Posterior cingulate gyrus (tissue), 11 donors: ENCODE results near the gene SHROOM2.

ENCODE experiments used
- DNase-seq, 10 donors: peaks; one replicate each; pipeline versions ENCODE4 v3.0.0 to v3.0.0-alpha.2; 2020 to 2021; ENCODE audit warnings: mixed read lengths in 3 of 10
- intact Hi-C: fragments of 100-400 bp; cut with DNase I; formaldehyde crosslinking; loops from one replicate; pipeline ENCODE4 v1.15.1; 2023

SHROOM2 gene

DNA sequence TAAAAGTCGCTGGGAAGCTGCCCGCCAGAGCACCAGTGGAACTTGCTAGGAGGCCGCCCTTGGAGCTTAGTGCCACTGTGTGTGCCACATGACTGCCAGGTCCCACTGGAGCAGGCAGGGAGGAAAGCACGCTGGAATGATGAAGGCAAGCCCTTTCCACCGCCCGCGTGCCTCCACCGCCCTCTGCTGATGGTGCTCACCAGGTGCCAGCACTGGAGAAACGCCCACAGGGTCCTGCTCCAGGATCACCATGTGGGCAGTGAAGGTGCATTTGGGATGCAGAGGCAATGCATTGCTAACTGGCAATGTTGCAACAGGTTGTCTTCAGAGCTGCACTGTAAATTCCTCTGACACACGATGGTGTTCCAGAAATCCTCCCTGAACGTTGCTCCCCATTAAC, 76.3 kb downstream of the SHROOM2 start:
- DNase-seq: no peak

DNA sequence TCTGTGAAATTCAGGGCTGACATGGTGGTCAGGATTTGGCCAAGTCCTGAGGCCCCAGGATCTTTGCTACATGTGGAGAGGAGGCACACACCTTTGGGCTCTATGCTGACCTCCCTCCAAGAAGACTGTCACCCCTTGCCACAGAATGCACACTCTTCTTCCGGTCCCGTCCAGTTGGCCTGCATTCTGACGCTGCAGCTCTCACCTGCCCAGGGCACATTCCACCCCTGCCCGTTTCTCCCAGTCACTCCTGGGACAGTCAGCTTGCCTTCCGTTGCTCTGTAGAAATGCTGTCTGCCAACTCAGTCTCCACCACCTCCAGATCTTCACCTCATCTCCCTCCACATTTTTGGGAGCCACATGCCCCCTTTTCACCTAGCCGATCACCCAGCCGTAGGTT, 76.7 kb downstream of the SHROOM2 start:
- intact Hi-C loops: no loop called here
- DNase-seq: no peak

More for the DNA sequence above, 76.3 kb downstream of the SHROOM2 start:
- intact Hi-C loops: no loop called here

DNA sequence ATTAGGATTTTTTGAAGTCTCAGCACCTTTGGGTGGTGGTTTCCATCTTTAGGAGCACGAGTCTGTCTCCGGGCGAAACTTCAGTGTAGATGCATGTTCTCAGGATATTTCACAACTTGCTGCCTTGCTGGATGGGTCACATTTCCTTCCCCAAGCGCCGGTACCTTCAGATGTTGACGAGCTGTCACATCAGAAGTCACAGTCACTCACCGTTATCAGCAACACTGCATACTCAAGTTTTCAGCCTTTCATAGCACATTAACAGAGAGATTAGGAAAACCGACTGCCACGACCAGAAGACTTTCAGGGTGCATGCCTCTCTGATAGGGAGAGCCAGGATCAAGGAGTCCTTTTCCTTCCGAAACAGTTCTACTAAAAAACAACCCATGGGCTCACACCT, 77.8 kb downstream of the SHROOM2 start:
- DNase-seq: no peak
- intact Hi-C loops: no loop called here

DNA sequence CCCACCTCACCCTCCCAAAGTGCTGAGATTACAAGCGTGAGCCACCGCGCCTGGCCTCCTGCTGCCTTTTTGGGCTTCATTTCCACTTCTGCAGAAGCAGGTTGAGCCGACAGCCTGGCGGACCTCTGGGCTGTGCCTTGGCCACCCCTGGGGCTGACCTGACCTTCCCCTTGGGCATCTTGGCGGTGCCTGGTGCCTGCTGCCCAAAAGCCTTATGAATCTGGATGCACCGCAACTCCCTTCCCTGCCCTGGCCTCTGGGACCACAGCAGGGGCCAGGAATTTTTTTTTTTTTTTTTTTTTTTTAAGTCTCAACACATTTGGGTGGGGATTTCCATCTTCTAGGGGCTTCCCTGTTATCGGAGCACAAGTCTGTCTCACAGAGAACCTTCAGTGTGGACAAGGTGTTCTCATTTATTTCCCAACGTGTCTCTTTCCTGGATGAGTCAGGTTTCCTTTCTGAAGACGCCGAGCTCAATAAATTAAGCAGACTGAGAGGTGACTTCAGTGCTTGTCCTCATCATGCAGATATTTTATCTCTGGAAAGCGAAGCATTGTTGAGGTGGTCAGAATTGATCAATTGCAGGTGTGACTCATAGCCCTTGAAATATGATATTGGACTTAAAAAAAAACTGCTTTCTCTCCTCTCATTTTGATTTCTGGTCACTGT, 79.7 kb downstream of the SHROOM2 start:
- intact Hi-C loops: no loop called here
- DNase-seq: no peak

DNA sequence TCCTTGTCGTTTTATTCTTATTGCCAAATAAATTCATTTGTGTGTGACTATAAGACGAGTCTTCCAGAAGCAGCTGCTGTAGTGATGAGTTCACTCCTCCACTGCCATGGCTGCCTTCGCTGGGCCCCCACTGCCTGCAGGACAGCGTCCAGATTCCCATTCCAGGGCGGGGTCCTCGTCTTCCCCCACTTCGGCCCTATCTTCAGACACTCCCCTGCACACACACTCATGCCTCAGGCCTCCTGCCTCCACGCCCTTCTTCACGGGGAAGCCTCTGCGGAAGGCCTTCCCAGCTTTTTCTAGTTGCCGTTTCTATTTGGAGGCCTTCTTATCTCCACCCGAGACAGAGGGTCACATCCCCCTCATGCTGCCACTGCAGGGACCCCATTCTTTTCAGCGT, 80.4 kb downstream of the SHROOM2 start:
- intact Hi-C loops: no loop called here
- DNase-seq: no peak

DNA sequence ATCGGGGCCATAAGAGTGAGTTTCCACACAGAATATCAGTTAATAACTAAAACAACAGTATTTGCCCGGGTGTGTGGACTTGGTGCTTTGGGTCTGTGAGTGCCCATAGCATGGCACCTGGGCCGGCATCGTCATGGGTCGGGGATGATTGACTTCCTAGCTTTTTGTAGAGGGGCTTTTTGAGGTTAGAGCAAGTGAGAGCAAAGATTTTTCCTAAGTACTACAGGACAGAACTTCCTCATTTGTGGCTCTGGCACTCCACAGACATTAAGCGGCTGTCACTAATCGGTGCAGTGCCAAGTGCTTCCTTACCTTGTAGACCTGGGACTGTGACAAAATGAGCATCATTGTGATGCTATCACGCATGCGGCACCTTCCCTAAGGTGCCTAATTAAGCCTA, 81.0 kb downstream of the SHROOM2 start:
- intact Hi-C loops: no loop called here
- no peak for DNase-seq

DNA sequence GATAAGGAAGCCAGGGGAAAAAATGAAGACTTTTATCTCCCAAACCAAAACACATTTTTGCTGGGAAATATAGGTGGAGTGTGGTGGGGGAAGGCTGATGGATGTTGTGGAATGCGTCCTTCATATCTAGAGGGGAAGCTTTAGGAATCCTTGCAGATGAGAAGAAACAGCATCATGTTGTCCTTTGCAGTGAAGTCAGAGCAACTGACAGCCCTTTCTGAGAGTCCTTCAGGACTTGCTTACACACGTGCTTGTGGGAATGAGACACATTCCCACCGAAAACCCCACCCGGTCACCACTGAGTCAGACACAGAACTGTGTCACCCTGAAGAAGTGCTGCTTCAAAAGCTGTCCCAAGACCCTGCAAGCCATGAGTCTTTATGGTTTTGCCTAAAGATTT, 81.5 kb downstream of the SHROOM2 start:
- DNase-seq: no peak
- intact Hi-C loops: no loop called here

DNA sequence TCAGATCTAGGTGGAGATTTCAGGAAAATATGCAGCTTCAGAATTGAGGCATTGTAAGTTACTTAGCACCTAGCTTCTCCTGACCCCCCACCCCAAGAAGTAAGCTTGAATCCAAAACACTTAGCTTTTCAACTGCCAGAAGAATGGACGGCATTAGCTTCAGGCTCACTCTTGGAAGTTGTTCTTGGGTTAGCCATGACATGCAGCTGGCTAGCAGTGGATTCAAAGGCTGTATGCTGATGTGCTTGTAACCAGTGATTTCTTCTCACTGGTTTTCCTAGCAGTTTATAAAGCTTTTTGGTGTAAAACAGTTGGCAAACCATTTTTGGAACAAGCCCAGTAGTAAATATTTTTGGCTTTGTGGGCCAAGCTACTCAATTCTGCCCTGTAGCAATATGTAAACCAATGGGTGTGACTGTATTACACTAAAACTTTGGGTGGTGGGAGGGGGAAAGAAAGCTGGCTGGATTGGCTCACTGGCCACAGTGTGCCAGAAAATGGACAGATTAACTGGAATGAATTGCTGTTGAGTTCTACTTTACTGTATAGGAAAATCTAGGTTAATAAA, 85.6 kb downstream of the SHROOM2 start:
- intact Hi-C loops: loop anchor here (10.0 kb wide), 1 partner anchor 243 kb away; no protein-coding TSS in a partner anchor
- DNase-seq: no peak

DNA sequence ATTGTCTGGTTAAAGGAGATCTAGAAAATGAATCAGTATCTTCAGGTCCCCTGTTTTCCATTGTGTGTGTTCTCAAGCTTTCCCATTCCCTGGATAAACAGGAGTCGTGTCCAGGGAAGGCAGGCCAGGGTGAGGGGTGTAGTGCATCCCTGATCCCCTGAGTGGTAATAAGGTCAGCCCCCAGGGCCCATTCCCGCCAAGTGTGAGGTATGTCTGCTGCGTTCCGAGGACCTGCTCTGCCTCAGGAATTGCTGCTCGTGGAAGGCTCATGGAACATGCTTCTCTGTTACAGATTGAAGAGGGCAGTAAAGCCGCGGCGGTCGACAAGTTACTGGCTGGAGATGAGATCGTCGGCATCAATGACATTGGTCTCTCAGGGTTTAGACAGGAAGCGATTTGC, 87.1 kb downstream of the SHROOM2 start:
- DNase-seq: no peak
- intact Hi-C loops: loop anchor here (10.0 kb wide), 1 partner anchor 241 kb away; no protein-coding TSS in a partner anchor

DNA sequence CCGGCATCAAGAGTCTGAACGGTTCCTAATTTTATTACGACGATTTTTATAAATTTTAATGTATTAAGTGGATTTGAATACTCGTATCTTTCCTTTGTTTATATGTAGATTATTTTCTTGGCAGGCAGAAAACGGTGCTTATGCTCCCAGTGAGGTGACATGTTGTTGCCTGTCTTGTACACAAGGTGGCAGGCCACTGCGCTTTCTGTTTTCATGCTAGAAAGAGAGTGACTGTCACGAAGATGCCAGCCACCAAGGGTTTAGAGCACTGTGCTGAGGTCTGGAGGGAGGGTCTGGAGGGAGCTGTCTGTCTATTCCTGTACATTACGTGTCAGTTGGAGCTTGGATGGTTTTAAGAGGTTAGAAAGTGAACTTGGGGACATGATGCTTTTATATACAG, 87.7 kb downstream of the SHROOM2 start:
- DNase-seq: peak in 6 of 10 donors; percentile 38 to 91 (median 48)
- intact Hi-C loops: loop anchor here (10.0 kb wide), 1 partner anchor 241 kb away; no protein-coding TSS in a partner anchor

DNA sequence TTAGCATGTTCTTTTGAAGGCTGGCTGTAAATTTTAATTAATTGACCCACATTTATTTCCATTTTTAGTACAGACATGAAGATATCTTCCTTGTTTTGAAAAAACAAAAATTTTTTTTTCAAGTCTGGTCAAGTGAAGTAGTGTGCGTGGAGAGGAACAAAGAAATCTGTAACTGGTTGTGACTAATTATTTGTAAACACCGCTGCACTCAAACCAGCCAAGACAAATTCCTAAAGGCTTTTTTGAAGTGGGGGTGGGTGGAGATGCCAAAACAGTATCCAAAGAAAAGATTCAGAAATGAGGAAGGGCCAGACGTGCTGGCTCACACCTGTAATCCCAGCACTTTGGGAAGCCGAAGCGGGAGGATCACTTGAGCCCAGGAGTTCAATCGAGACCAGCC, 88.3 kb downstream of the SHROOM2 start:
- intact Hi-C loops: loop anchor here (10.0 kb wide), 1 partner anchor 240 kb away; no protein-coding TSS in a partner anchor
- DNase-seq: no peak

DNA sequence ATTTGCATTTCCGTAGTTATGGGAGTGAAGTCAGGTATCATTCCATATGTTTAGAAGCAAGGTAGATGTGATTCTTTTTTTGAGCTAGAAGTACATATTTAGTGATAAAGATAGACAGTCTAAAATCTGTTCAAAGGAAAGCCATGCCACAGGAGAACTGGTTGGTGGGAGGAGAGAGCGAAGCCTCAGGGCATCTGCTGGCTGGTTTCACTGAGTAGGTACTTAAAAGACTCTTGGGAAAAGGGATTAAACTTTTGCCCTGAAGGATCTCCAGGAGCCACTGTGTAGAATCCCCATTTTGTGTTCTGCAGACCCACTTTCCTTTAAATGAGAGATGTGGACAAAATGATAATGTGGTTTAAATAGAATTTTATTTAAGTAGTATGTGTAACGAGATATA, 89.6 kb downstream of the SHROOM2 start:
- DNase-seq: no peak
- intact Hi-C loops: loop anchor here (10.0 kb wide), 1 partner anchor 239 kb away; no protein-coding TSS in a partner anchor

DNA sequence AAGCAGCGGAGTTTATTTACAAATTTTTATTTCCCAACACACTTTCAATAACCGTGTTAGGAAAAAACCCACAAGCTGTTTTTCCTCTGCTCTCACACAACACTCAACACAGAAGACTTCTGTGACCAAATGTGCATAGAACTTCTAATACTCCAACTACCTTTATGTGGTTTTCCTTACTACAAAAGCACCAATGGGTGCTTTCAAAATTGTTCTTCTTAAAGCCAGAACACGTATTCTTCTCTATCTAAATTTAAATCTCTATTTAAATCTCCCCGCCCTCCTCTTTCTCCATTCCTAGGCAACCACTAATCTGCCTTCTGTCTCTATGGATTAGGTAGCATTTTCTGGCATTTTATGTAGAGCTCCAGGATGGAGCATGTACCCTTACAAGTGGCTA, 90.0 kb downstream of the SHROOM2 start:
- intact Hi-C loops: loop anchor here (10.0 kb wide), 1 partner anchor 239 kb away; no protein-coding TSS in a partner anchor
- no peak for DNase-seq

DNA sequence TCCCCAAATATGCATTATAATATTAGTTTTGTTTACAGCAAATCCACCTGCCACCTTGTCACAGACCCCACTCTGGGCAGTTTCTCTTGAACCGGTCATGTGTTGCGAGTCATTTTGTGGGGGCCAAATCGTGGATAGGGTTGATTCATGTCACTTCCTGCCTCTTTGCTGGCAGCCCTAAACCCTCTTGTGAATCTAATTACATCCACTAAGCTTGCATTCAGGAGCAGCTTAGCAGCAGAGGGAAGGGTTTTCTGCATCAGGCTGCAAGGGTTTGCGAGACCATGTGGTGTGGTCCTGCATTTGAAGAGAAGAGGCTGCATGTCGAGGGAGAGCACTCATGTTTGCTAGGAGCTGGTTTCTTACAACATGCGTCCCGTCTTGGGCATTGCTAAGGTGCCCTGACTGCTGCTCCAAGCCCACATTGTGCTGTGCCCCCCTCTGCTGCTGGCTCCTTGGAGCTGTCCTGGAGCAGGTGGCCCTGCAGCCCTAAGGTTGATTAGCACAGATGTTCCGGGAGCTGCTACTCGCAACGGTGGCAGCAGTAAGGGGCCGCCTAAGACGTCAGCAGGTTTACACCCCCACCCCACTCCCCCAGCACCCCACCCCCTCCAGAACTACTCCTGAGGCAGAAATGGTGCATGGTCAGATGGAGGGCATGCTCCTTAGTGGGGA, 92.1 kb downstream of the SHROOM2 start:
- no peak for DNase-seq
- intact Hi-C loops: loop anchor here (10.0 kb wide), 1 partner anchor 237 kb away; no protein-coding TSS in a partner anchor

DNA sequence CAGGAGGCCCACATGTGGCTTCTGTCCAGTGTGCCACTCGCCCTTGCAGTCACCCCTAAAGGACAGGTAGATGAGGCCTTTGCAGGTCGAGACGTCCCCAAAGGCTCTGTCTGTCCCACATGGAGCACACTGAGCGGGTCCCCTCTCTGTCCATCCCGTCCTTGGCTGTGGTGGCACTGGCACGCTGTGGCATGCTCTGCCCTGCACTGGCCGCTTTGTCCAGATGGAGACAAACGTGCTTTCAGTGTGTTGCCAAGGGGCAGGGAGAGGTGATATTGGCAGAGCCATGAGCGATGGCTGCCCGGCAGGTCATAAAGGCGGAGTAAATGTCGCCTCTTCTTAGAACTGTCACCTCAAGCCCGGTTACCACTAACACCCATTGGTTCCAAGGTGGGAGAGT, 94.0 kb downstream of the SHROOM2 start:
- no peak for DNase-seq
- intact Hi-C loops: no loop called here

DNA sequence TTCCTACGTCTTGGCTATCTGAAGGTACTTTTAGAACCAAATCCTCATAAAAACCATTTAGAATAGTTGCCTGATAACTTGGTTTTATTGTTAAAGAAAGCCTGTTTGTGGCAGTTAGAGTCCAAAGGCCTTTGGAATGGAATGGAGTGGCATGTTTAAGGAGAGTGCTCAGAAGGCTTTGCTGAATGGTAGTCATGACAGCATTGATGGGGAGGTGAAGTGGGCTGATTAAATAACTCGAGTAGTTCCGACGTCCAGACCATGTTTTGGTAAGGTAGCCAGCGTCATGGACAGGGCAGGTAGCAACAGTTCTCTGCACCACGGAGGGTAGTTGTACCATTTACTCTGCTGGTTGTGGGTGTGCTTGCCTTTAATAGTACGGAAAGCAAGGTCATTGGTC, 94.6 kb downstream of the SHROOM2 start:
- no peak for DNase-seq
- intact Hi-C loops: no loop called here

DNA sequence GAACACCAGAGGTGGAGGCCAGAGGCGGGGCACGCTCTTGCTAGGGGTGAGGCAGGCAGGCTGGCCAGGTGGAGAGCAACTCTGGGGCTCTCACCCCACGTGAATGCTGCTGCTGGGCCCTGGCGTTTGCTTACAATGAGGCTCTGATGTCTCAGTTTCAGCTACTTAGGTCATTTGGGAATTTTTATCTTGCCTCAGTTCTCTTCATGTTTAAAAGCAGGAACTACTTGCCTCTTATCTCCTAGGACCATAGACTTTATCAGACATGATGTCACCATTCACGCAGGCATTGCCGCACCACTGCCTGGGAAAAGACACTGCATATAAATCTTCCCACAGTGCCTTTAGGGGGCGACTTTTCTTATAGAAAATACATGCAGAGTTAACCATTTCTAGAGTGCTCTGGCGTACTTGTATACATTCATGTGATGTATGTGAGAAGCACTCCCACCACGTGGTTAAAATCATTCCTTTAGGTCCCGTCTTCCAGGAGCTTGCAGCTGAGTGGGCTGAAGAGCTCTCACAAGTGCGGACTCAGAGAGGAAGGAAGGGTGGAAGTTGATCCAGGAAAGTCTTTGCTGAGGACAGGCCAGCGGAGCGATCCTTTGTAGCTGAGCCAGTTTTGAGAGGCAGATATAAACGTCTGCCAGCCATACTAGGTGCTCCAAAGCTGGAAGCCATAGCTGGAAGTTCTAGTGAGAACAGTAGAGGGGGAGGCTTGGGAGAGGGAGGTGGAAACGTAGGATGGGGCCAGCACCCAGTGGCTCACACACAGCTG, 96.6 kb downstream of the SHROOM2 start:
- intact Hi-C loops: no loop called here
- DNase-seq: no peak

DNA sequence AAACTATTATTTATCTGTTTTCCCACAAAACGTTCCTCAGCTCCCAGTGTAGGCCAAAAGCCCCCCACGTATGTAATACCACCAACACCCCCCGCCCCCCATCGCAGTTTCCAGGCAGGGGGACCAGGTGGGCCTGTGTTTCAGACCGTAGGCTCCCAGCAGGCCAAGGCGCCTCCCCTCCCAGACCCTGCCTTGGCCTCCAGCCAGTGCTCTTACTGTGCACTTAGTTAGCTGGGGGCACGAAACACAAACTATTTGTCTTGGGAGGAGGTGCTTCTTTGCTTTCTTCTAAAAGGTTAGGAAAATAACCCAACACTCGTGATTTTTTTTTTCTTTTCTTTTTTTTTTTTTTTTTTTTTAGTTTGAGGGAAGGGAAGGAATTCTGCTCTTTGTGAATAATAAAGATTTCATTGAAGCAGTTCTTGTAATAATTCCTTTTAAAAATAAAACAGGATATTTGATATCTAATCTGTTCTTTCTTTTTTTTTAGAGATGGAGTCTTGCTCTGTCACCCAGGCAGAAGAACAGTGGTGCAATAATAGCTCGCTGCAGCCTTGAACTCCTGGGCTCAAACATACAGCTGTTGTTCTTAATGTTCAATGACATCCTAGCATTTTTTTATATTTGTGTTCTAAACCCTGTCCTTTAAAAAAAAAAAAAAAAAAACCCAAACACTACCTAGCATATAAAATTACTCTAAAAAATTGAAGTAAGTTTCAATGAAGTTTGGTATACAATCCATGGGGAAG, 98.0 kb downstream of the SHROOM2 start:
- intact Hi-C loops: no loop called here
- DNase-seq: no peak

DNA sequence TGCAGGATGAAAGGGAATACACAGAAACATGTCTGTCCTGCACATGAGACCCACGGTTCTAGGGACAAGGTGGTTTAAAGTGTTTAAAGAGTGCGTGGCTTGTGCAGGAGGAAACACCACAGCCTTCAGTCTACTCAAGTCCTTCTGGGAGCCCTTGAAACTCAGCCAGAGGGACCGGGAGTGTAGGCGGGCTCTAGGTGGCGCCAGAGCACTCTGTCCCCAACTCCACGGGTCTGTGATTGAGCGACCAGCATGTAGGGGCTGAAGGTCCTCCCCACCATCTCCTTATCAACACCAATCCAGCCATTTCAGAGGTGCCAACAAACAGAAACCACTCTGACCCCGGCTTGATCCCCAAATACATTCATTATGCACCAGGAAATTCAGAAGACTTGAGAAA, 98.9 kb downstream of the SHROOM2 start:
- DNase-seq: peak; percentile 39 to 95 (median 72)
- intact Hi-C loops: loop anchor here (5.0 kb wide), 1 partner anchor 112 kb away; no protein-coding TSS in a partner anchor
